Ectodermal cell (in vitro differentiated cells): ENCODE results near the gene TPRKB.
"Not testable (repeated sequence)": the region's sequence is repeated elsewhere in the genome, so short reads cannot be mapped to it uniquely, and the experiment has no call there.

Experiments used
- H3K27ac ChIP-seq: 2 replicates; pipeline ENCODE4 v1.7.0; 2013; ENCODE audit warnings: mild to moderate bottlenecking, low read depth, low read length; ENCODE audit not compliant: insufficient read depth, poor library complexity, severe bottlenecking
- H3K27me3 ChIP-seq: 2 replicates; pipeline ENCODE4 v1.7.0; 2013; ENCODE audit warnings: mild to moderate bottlenecking, low read length; ENCODE audit not compliant: insufficient read depth, control insufficient read depth, poor library complexity, severe bottlenecking
- H3K36me3 ChIP-seq: one replicate; pipeline ENCODE4 v1.7.0; 2013; ENCODE audit warnings: low read length; ENCODE audit not compliant: control insufficient read depth, insufficient read depth
- H3K4me1 ChIP-seq: one replicate; pipeline ENCODE4 v1.7.0; 2013; ENCODE audit warnings: low read length; ENCODE audit not compliant: control insufficient read depth, insufficient read depth
- H3K4me3 ChIP-seq: 2 replicates; pipeline ENCODE4 v1.7.0; 2013; ENCODE audit warnings: low read depth, low read length, control low read depth; ENCODE audit not compliant: insufficient read depth
- H3K9me3 ChIP-seq: 2 replicates; pipeline ENCODE4 v1.7.0; 2013; ENCODE audit warnings: mild to moderate bottlenecking, low read length, moderate library complexity; ENCODE audit not compliant: control insufficient read depth
- WGBS, 2 experiments: methylation state at CpG; one replicate each; pipeline ENCODE4 v1.1.7; 2013; ENCODE audit warnings: missing lambda C conversion rate in 2 of 2; 5-methylcytosine and 5-hydroxymethylcytosine counted together

Gene TPRKB

GRCh38 chr2:73690372-73691088 lies 46.6 kb downstream of the TPRKB start:
- not testable (repeated sequence) for H3K9me3 ChIP-seq, H3K4me3 ChIP-seq, H3K4me1 ChIP-seq, H3K27ac ChIP-seq, H3K36me3 ChIP-seq
- peaks cover 11% of the 10 kb centered on the region for H3K27me3 ChIP-seq
- 51% methylated on average over 3 of the region's 4 CpGs; no CpG with 5 or more reads in 1 of the 2 experiments for WGBS, 2 experiments

GRCh38 chr2:73688494-73688893 lies 48.7 kb downstream of the TPRKB start:
- not testable (repeated sequence) for H3K36me3 ChIP-seq, H3K27me3 ChIP-seq, H3K4me1 ChIP-seq, H3K9me3 ChIP-seq, H3K27ac ChIP-seq, H3K4me3 ChIP-seq
- 90 to 98% methylated on average over 5 of the region's 5 CpGs for WGBS, 2 experiments

- Histone ChIP-seq H3K27ac (no peak overlapping the region), H3K9me3 (no peaks in the 10 kb centered on the region), H3K27me3 (no peaks in the 10 kb centered on the region), H3K4me1 (no peaks in the 10 kb centered on the region), H3K36me3 (no peaks in the 10 kb centered on the region), H3K4me3 (no peak overlapping the region)
- 83 to 90% methylated on average over 4 of the region's 4 CpGs for WGBS, 2 experiments
Measured at GRCh38 chr2:73685764-73686438, 51.2 kb downstream of the TPRKB start.

- WGBS, 2 experiments: 62 to 65% methylated on average over 5 of the region's 9 CpGs
- H3K4me1 ChIP-seq, H3K27me3 ChIP-seq, H3K27ac ChIP-seq, H3K4me3 ChIP-seq, H3K36me3 ChIP-seq, H3K9me3 ChIP-seq: not testable (repeated sequence)
Measured at GRCh38 chr2:73684905-73685304, 52.2 kb downstream of the TPRKB start.

- not testable (repeated sequence) for H3K27ac ChIP-seq, H3K27me3 ChIP-seq, H3K9me3 ChIP-seq, H3K36me3 ChIP-seq, H3K4me1 ChIP-seq, H3K4me3 ChIP-seq
- WGBS, 2 experiments: 64 to 84% methylated on average over 1 of the region's 1 CpG
Measured at GRCh38 chr2:73684325-73684724, 52.8 kb downstream of the TPRKB start.

- not testable (repeated sequence) for H3K36me3 ChIP-seq, H3K27ac ChIP-seq, H3K27me3 ChIP-seq, H3K4me1 ChIP-seq, H3K9me3 ChIP-seq, H3K4me3 ChIP-seq
- WGBS, 2 experiments: 31 to 45% methylated on average over 5 of the region's 5 CpGs
Measured at GRCh38 chr2:73679951-73680571, 57.1 kb downstream of the TPRKB start.
